K562 (cell line): ENCODE measurements around the gene PRAME. TPM values are rescaled to one million over a fixed set of nuclear protein-coding genes. Genes with fewer than 3 reads are reported as not detected.

Experiments used
- ATAC-seq: fragments of 200-7000 bp; cut with Tn5 transposase; 3 replicates; pipeline ENCODE4 v1.9.1; 2020; ENCODE audit warnings: moderate library complexity
- BruUV-seq: library from RNA; stranded (reverse); fragments of 400-500 nt; replicated peaks from 2 replicates; lab custom pipeline; 2021; lab: Mats Ljungman, UMichigan
- CTCF ChIA-PET: fragments of 300-600 bp; formaldehyde crosslinking; extraction: SDS; loops from one replicate; lab custom pipeline; 2021; ENCODE audit warnings: low intra/inter-chr PET ratio; lab: Yijun Ruan, JAX
- POLR2A ChIA-PET: fragments of 300-600, 350-650 bp; sonication (Branson Sonifier 250); formaldehyde crosslinking; extraction: SDS; loops from one replicate; lab custom pipeline; 2021; ENCODE audit warnings: antibody characterized with exemption, inconsistent platforms; lab: Yijun Ruan, JAX
- DNase-seq, 4 experiments: peaks; one replicate each; pipeline versions ENCODE4 v3.0.0 to v3.0.0-alpha.2; 2011 to 2018; ENCODE audit warnings: low spot score in 3 of 4, mixed read lengths in 3 of 4; ENCODE audit errors: extremely low read depth in 1 of 4
- FAIRE-seq: peaks from 2 replicates; lab custom pipeline; 2011; peaks lifted over from hg19 to GRCh38; lab: Jason Lieb, UNC
- H2AFZ ChIP-seq: 2 replicates; pipeline ENCODE4 v1.6.0; 2011; ENCODE audit warnings: low read depth, low read length, control low read depth, inconsistent platforms
- H3K27ac ChIP-seq: fragments of 200-600 bp; 3 replicates; pipeline ENCODE4 v1.8.0; 2011; ENCODE audit warnings: low read depth, mild to moderate bottlenecking, control low read depth, inconsistent platforms, low read length, moderate library complexity, mixed read lengths; ENCODE audit errors: extremely low read depth
- H3K27me3 ChIP-seq, 2 experiments: fragments of 300-600 bp in 1 of 2; 2 replicates in 1 of 2; 3 replicates in 1 of 2; pipeline versions ENCODE4 v1.6.0 to v1.8.0; 2011; ENCODE audit warnings: inconsistent platforms in 2 of 2, low read length in 2 of 2, mild to moderate bottlenecking in 1 of 2, mixed read lengths in 1 of 2, moderate library complexity in 1 of 2; ENCODE audit not compliant: control insufficient read depth in 2 of 2, insufficient read depth in 2 of 2
- H3K36me3 ChIP-seq: fragments of 300-600 bp; 3 replicates; pipeline ENCODE4 v1.8.0; 2011; ENCODE audit warnings: mild to moderate bottlenecking, low read length, inconsistent platforms; ENCODE audit not compliant: control insufficient read depth, insufficient read depth
- H3K4me1 ChIP-seq, 2 experiments: fragments of 200-600 bp in 1 of 2; replicated peaks in 1 of 2; 2 replicates in 1 of 2; 3 replicates in 1 of 2; pipeline versions ENCODE4 v1.5.1 to v1.8.0; 2011; ENCODE audit warnings: inconsistent platforms in 2 of 2, low read length in 2 of 2, mild to moderate bottlenecking in 1 of 2, mixed read lengths in 1 of 2, moderate library complexity in 1 of 2; ENCODE audit not compliant: control insufficient read depth in 2 of 2, insufficient read depth in 2 of 2
- H3K4me2 ChIP-seq: 2 replicates; pipeline ENCODE4 v1.6.1; 2011; ENCODE audit warnings: low read length, control low read depth, inconsistent platforms, mixed read lengths; ENCODE audit not compliant: insufficient read depth
- H3K4me3 ChIP-seq: fragments of 200-600 bp; sonication (generic), shearing (Covaris generic); 2 replicates; pipeline ENCODE4 v1.5.1; 2016; ENCODE audit warnings: control low read depth, inconsistent platforms
- H3K79me2 ChIP-seq: fragments of 200-600 bp; 3 replicates; pipeline ENCODE4 v1.8.0; 2011; ENCODE audit warnings: low read length, inconsistent platforms; ENCODE audit not compliant: control insufficient read depth, insufficient read depth
- H3K9ac ChIP-seq, 2 experiments: 2 replicates each; pipeline versions ENCODE4 v1.6.0 to v1.6.1; 2011; ENCODE audit warnings: low read depth in 2 of 2, low read length in 2 of 2, control low read depth in 1 of 2, inconsistent platforms in 1 of 2, mild to moderate bottlenecking in 1 of 2, mixed read lengths in 1 of 2; ENCODE audit not compliant: insufficient read depth in 1 of 2
- H3K9me1 ChIP-seq: one replicate; pipeline ENCODE4 v1.6.0; 2011; ENCODE audit warnings: inconsistent platforms, mild to moderate bottlenecking, low read length, moderate library complexity; ENCODE audit not compliant: control insufficient read depth, insufficient read depth
- H3K9me3 ChIP-seq: replicated peaks from 2 replicates; pipeline ENCODE4 v1.5.1; 2011; ENCODE audit warnings: low read depth, low read length, inconsistent platforms; ENCODE audit not compliant: control insufficient read depth, insufficient read depth
- H4K20me1 ChIP-seq: replicated peaks from 2 replicates; pipeline ENCODE4 v1.6.1; 2011; ENCODE audit warnings: low read length, inconsistent platforms, mixed read lengths; ENCODE audit not compliant: control insufficient read depth, insufficient read depth
- KLF1 ChIP-seq: fragments of 450-650 bp; IDR thresholded peaks from 2 replicates; pipeline ENCODE4 v1.6.1; 2016; ENCODE audit warnings: missing genetic modification characterization, missing compliant biosample characterization
- NR2C1 ChIP-seq, 2 experiments: fragments of 450-650 bp; IDR thresholded peaks; 2 replicates each; pipeline ENCODE4 v1.6.1; 2017; ENCODE audit warnings: mild to moderate bottlenecking in 2 of 2, antibody characterized with exemption in 1 of 2, inconsistent platforms in 1 of 2, missing compliant biosample characterization in 1 of 2, missing genetic modification characterization in 1 of 2
- ZBTB1 ChIP-seq: sonication (generic); formaldehyde crosslinking; IDR thresholded peaks from 2 replicates; pipeline ENCODE4 v1.8.1; 2023; ENCODE audit warnings: missing genetic modification reagents, low read depth, mild to moderate bottlenecking, borderline replicate concordance
- WGBS: fragments of 100-300 bp; shearing (Covaris generic); methylation state at CpG from one replicate; pipeline ENCODE4 v1.1.6; 2016; ENCODE audit warnings: low coverage, mixed read lengths; ENCODE audit not compliant: insufficient coverage; ENCODE audit errors: missing lambda C conversion rate; 5-methylcytosine and 5-hydroxymethylcytosine counted together
- in situ Hi-C: fragments of 300-500 bp; cut with MboI; formaldehyde crosslinking; loops from 4 replicates; pipeline ENCODE4 v1.15.0; 2018; ENCODE audit warnings: inconsistent platforms, mixed read lengths
- intact Hi-C: fragments of 100-400 bp; cut with micrococcal nuclease; formaldehyde crosslinking; loops from 2 replicates; pipeline ENCODE4 v1.14.2; 2022
- polyA plus RNA-seq, 8 experiments: library from polyadenylated mRNA; depleted of rRNA in 4 of 8; stranded (reverse) in 5 of 8; unstranded in 3 of 8; fragments of >200 nt; fragmentation: Nextera tagmentation in 2 of 8; fragmentation: Illumina TruSeq in 1 of 8; extraction: Ambion mirVana in 2 of 8; extraction: Trizol in 1 of 8; gene quantifications; 2 replicates each; pipeline versions ENCODE4 v1.2.1 to v1.2.3, GENCODE V29; 2011 to 2014; ENCODE audit warnings: inconsistent platforms in 1 of 8, missing spikeins in 1 of 8
- total RNA-seq, 7 experiments: library from RNA; depleted of rRNA in 6 of 7; stranded (reverse); fragments of >200 nt in 6 of 7; fragmentation: Illumina TruSeq in 2 of 7; extraction: Trizol in 2 of 7; gene quantifications; 2 replicates each; pipeline versions ENCODE4 v1.2.1 to v1.2.3, GENCODE V29; 2011 to 2021; ENCODE audit warnings: low replicate concordance in 1 of 7
- TF ChIP-seq, protein P1 (sequence below): sonication (generic); formaldehyde crosslinking; IDR thresholded peaks from 2 replicates; pipeline ENCODE4 v1.8.0; 2022; ENCODE audit warnings: mild to moderate bottlenecking, missing genetic modification reagents, borderline replicate concordance
- TF ChIP-seq, protein P2 (sequence below): sonication (generic); formaldehyde crosslinking; IDR thresholded peaks from 2 replicates; pipeline ENCODE4 v1.8.0; 2022; ENCODE audit warnings: mild to moderate bottlenecking, missing genetic modification reagents

Gene PRAME
- total and polyA plus RNA-seq, 9 of the 15 experiments (the other 6 are each of a cell fraction or from before 2014, with no cell fraction given): 662 to 2,141 (median 1,142) TPM

DNA sequence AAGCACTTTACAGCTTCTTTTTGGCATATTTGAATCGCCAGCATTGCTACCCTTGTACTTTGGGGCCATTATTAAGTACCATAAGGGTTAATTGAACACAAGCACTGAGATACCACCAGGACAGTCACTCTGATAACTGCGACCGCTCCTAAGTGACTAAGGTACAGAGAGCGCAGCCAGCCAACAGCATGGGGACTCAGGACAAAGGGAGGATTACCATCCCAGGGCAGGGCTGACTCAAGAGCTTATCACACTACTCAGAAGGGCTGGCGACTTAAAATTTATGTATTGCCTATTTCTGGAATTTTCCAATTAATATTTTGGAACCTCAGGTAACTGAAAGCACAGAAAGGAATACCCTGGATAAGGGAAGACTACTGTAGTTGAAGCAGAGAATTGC, 39.5 kb downstream of the PRAME start:
- ChIA-PET POLR2A (interaction anchor here (0.6 to 14.7 kb wide), 36 partner anchors 13 to 1538 kb away, joined by 3 to 289 read pairs (median 5); partner anchors contain the start of genes LZTR1, PRAME and ZNF280B), CTCF (interaction anchor here (0.7 to 3.0 kb wide), 4 partner anchors 39 to 281 kb away, joined by 3 to 16 read pairs (median 6); partner anchors contain the start of gene PRAME)
- peaks cover 29% of the 10 kb centered on the region for H3K36me3 ChIP-seq
- H4K20me1 ChIP-seq: no peaks in the 10 kb centered on the region
- TF ChIP-seq, protein P1, sequence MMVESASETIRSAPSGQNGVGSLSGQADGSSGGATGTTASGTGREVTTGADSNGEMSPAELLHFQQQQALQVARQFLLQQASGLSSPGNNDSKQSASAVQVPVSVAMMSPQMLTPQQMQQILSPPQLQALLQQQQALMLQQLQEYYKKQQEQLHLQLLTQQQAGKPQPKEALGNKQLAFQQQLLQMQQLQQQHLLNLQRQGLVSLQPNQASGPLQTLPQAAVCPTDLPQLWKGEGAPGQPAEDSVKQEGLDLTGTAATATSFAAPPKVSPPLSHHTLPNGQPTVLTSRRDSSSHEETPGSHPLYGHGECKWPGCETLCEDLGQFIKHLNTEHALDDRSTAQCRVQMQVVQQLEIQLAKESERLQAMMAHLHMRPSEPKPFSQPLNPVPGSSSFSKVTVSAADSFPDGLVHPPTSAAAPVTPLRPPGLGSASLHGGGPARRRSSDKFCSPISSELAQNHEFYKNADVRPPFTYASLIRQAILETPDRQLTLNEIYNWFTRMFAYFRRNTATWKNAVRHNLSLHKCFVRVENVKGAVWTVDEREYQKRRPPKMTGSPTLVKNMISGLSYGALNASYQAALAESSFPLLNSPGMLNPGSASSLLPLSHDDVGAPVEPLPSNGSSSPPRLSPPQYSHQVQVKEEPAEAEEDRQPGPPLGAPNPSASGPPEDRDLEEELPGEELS (CRISPR knock-in tag): 0 out of 2 replicates have a peak, but pooled peaks have one; percentile 60
- TF ChIP-seq, protein P2, sequence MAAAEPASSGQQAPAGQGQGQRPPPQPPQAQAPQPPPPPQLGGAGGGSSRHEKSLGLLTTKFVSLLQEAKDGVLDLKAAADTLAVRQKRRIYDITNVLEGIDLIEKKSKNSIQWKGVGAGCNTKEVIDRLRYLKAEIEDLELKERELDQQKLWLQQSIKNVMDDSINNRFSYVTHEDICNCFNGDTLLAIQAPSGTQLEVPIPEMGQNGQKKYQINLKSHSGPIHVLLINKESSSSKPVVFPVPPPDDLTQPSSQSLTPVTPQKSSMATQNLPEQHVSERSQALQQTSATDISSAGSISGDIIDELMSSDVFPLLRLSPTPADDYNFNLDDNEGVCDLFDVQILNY (CRISPR knock-in tag): 0 out of 2 replicates have a peak, but pooled peaks have one; percentile 18
- TF ChIP-seq NR2C1 (IDR thresholded peaks at IDR 0.05): no peak
- no peak for TF ChIP-seq NR2C1 (tag; IDR thresholded peaks at IDR 0.05)
- TF ChIP-seq KLF1 (tag): no peak
- TF ChIP-seq ZBTB1 (CRISPR knock-in tag): peak; percentile 0; the same call in 1 of the 2 replicates
- DNase-seq: peak; percentile 92 to 99 (median 94)
- no peak for FAIRE-seq
- H3K27ac ChIP-seq: peak overlapping the region; percentile 61
- intact Hi-C loops: no loop called here
- peaks cover 5% of the 10 kb centered on the region; the same call in 1 of the 2 replicates for H3K9me3 ChIP-seq
- BruUV-seq: TSS peak; percentile 72
- H3K4me3 ChIP-seq: peak overlapping the region; percentile 41
- H3K9me1 ChIP-seq: peaks cover 4% of the 10 kb centered on the region
- in situ Hi-C loops: no loop called here
- H3K4me2 ChIP-seq: peak overlapping the region; percentile 82
- H3K27me3 ChIP-seq: no peaks in the 10 kb centered on the region
- peaks cover 27 to 30% of the 10 kb centered on the region in 2 experiments for H3K4me1 ChIP-seq
- peak overlapping the region; percentile 88 for H2AFZ ChIP-seq
- H3K79me2 ChIP-seq: peaks cover 20% of the 10 kb centered on the region
- WGBS: under 1% methylated on average over 5 of the region's 5 CpGs
- ATAC-seq: peak; percentile 88
- peak overlapping the region; percentile 70 to 86 for H3K9ac ChIP-seq
